ENCODE measurements around the gene UCMA. TPM values are rescaled to one million over a fixed set of nuclear protein-coding genes. Genes with fewer than 3 reads are reported as not detected.

The UCMA gene
- total and polyA plus RNA-seq, 10 of the 15 experiments (the other 5 are each of a cell fraction or from before 2014, with no cell fraction given), result 0.15 TPM; not detected in 9

GRCh38 chr10:13227031-13227430 lies 7.1 kb downstream of the UCMA start:
- POLR2A ChIA-PET, result interaction anchor here (0.6 kb wide), 1 partner anchor 189 kb away, joined by 3 read pairs; no protein-coding TSS in a partner anchor
- in situ Hi-C loops (cut with MboI), result no loop called here
- no peaks in the 10 kb centered on the region for H3K36me3 ChIP-seq (ENCODE audit: control insufficient read depth in 2 of 2, insufficient read depth in 2 of 2, low read length in 1 of 2)
- DNase-seq (ENCODE audit: low read depth, low spot score) (no peak), ATAC-seq (no peak), FAIRE-seq (no peak)
- TF ChIP-seq CTCF (IDR thresholded peaks at IDR 0.05 in 2 of 3, conservative IDR thresholded peaks at IDR 0.05 in 1 of 3; ENCODE audit: control insufficient read depth in 2 of 3, extremely low read depth in 1 of 3, insufficient read depth in 1 of 3, low read depth in 3 of 3, low read length in 3 of 3) (no peak), MEF2A (IDR thresholded peaks at IDR 0.05; ENCODE audit: insufficient read depth, low read depth, low read length) (no peak), ZNF622 (IDR thresholded peaks at IDR 0.05) (no peak), SMARCA5 (IDR thresholded peaks at IDR 0.05) (no peak), HSF1 (IDR thresholded peaks at IDR 0.05; ENCODE audit: low read depth, low read length) (no peak), ZNF384 (IDR thresholded peaks at IDR 0.05; ENCODE audit: borderline replicate concordance, low read depth, low read length) (no peak), NBN (IDR thresholded peaks at IDR 0.05) (no peak), SUZ12 (IDR thresholded peaks at IDR 0.05; ENCODE audit: unreplicated experiment) (no peak), ZNF592 (IDR thresholded peaks at IDR 0.05) (no peak), SKIL (IDR thresholded peaks at IDR 0.05; ENCODE audit: low read depth, poor library complexity, severe bottlenecking) (no peak)
- CTCF ChIA-PET, result no interaction called here
- H3K9me3 ChIP-seq (replicated peaks; ENCODE audit: control insufficient read depth, insufficient read depth, low read length), result no peaks in the 10 kb centered on the region
- RAD21 ChIA-PET (ENCODE audit: unreplicated experiment), result interaction anchor here (0.6 kb wide), 1 partner anchor 878 kb away, joined by 3 read pairs; no protein-coding TSS in a partner anchor
- no peaks in the 10 kb centered on the region for H3K27me3 ChIP-seq (replicated peaks in 1 of 2; ENCODE audit: control insufficient read depth in 2 of 2, insufficient read depth in 2 of 2, low read length in 1 of 2)
- H3K4me3 ChIP-seq, result no peak overlapping the region
- SMC1A ChIA-PET (ENCODE audit: uncharacterized antibody, unreplicated experiment), result no interaction called here
- 19% methylated on average over 5 of the region's 5 CpGs for WGBS (ENCODE audit: insufficient coverage, insufficient replicate concordance, low lambda C conversion rate, missing lambda C conversion rate)
- no peak overlapping the region for H3K4me2 ChIP-seq (ENCODE audit: control insufficient read depth, insufficient read depth)
- no peak overlapping the region for H3K9ac ChIP-seq (ENCODE audit: control insufficient read depth, insufficient read depth, low read length)
- no TSS peak for BruUV-seq (replicated peaks)
- intact Hi-C loops (cut with micrococcal nuclease; ENCODE audit: unreplicated experiment), result no loop called here
- no peaks in the 10 kb centered on the region for H3K4me1 ChIP-seq (ENCODE audit: control insufficient read depth, insufficient read depth, low read length)
- H3K79me2 ChIP-seq (ENCODE audit: control insufficient read depth, insufficient read depth, low read length), result no peaks in the 10 kb centered on the region
- H3K27ac ChIP-seq (ENCODE audit: control insufficient read depth, insufficient read depth), result no peak overlapping the region
- no peaks in the 10 kb centered on the region for H4K20me1 ChIP-seq (ENCODE audit: control insufficient read depth, insufficient read depth)
- no peak overlapping the region for H2AFZ ChIP-seq (ENCODE audit: control insufficient read depth, low read depth, low read length)
